Measurements from ENCODE around the gene ARL2BP.

Gene ARL2BP

DNA sequence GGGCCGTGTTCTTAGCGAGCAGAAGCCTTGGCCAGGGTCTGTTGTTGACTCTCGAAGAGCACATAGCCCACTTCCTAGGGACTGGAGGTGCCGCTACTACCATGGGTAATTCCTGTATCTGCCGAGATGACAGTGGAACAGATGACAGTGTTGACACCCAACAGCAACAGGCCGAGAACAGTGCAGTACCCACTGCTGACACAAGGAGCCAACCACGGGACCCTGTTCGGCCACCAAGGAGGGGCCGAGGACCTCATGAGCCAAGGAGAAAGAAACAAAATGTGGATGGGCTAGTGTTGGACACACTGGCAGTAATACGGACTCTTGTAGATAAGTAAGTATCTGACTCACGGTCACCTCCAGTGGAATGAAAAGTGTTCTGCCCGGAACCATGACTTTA, 40.4 kb upstream of the ARL2BP start:
- ATAC-seq = no peak
- TF ChIP-seq TOX (CRISPR knock-in tag; IDR thresholded peaks at IDR 0.05; ENCODE audit: borderline replicate concordance) = no peak
- TF ChIP-seq, protein P1, sequence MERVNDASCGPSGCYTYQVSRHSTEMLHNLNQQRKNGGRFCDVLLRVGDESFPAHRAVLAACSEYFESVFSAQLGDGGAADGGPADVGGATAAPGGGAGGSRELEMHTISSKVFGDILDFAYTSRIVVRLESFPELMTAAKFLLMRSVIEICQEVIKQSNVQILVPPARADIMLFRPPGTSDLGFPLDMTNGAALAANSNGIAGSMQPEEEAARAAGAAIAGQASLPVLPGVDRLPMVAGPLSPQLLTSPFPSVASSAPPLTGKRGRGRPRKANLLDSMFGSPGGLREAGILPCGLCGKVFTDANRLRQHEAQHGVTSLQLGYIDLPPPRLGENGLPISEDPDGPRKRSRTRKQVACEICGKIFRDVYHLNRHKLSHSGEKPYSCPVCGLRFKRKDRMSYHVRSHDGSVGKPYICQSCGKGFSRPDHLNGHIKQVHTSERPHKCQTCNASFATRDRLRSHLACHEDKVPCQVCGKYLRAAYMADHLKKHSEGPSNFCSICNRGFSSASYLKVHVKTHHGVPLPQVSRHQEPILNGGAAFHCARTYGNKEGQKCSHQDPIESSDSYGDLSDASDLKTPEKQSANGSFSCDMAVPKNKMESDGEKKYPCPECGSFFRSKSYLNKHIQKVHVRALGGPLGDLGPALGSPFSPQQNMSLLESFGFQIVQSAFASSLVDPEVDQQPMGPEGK (CRISPR knock-in tag; IDR thresholded peaks at IDR 0.05; ENCODE audit: borderline replicate concordance) = no peak
- TF ChIP-seq ZNF8 (CRISPR knock-in tag; IDR thresholded peaks at IDR 0.05) = no peak
- TF ChIP-seq, protein P2, sequence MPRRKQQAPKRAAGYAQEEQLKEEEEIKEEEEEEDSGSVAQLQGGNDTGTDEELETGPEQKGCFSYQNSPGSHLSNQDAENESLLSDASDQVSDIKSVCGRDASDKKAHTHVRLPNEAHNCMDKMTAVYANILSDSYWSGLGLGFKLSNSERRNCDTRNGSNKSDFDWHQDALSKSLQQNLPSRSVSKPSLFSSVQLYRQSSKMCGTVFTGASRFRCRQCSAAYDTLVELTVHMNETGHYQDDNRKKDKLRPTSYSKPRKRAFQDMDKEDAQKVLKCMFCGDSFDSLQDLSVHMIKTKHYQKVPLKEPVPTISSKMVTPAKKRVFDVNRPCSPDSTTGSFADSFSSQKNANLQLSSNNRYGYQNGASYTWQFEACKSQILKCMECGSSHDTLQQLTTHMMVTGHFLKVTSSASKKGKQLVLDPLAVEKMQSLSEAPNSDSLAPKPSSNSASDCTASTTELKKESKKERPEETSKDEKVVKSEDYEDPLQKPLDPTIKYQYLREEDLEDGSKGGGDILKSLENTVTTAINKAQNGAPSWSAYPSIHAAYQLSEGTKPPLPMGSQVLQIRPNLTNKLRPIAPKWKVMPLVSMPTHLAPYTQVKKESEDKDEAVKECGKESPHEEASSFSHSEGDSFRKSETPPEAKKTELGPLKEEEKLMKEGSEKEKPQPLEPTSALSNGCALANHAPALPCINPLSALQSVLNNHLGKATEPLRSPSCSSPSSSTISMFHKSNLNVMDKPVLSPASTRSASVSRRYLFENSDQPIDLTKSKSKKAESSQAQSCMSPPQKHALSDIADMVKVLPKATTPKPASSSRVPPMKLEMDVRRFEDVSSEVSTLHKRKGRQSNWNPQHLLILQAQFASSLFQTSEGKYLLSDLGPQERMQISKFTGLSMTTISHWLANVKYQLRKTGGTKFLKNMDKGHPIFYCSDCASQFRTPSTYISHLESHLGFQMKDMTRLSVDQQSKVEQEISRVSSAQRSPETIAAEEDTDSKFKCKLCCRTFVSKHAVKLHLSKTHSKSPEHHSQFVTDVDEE (CRISPR knock-in tag; IDR thresholded peaks at IDR 0.05) = no peak
- no peak for TF ChIP-seq SNAI2 (CRISPR knock-in tag; IDR thresholded peaks at IDR 0.05)
- TF ChIP-seq, protein P3, sequence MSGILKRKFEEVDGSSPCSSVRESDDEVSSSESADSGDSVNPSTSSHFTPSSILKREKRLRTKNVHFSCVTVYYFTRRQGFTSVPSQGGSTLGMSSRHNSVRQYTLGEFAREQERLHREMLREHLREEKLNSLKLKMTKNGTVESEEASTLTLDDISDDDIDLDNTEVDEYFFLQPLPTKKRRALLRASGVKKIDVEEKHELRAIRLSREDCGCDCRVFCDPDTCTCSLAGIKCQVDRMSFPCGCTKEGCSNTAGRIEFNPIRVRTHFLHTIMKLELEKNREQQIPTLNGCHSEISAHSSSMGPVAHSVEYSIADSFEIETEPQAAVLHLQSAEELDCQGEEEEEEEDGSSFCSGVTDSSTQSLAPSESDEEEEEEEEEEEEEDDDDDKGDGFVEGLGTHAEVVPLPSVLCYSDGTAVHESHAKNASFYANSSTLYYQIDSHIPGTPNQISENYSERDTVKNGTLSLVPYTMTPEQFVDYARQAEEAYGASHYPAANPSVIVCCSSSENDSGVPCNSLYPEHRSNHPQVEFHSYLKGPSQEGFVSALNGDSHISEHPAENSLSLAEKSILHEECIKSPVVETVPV (CRISPR knock-in tag; IDR thresholded peaks at IDR 0.05) = no peak
- TF ChIP-seq ZFP3 (CRISPR knock-in tag; IDR thresholded peaks at IDR 0.05) = no peak
- no peak for TF ChIP-seq ESRRG (CRISPR knock-in tag; IDR thresholded peaks at IDR 0.05)
- no peak for TF ChIP-seq RARB (CRISPR knock-in tag; IDR thresholded peaks at IDR 0.05)
- TF ChIP-seq ZC3H10 (CRISPR knock-in tag; IDR thresholded peaks at IDR 0.05) = no peak
- no peak for TF ChIP-seq ZFP30 (CRISPR knock-in tag; IDR thresholded peaks at IDR 0.05)
- TF ChIP-seq, protein P4, sequence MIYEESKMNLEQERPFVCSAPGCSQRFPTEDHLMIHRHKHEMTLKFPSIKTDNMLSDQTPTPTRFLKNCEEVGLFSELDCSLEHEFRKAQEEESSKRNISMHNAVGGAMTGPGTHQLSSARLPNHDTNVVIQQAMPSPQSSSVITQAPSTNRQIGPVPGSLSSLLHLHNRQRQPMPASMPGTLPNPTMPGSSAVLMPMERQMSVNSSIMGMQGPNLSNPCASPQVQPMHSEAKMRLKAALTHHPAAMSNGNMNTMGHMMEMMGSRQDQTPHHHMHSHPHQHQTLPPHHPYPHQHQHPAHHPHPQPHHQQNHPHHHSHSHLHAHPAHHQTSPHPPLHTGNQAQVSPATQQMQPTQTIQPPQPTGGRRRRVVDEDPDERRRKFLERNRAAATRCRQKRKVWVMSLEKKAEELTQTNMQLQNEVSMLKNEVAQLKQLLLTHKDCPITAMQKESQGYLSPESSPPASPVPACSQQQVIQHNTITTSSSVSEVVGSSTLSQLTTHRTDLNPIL (CRISPR knock-in tag; IDR thresholded peaks at IDR 0.05; ENCODE audit: low read depth) = no peak
- no peak for TF ChIP-seq TCF4 (CRISPR knock-in tag; IDR thresholded peaks at IDR 0.05; ENCODE audit: borderline replicate concordance)
- TF ChIP-seq ZNF70 (CRISPR knock-in tag; IDR thresholded peaks at IDR 0.05) = no peak
- no peak for TF ChIP-seq ZNF565 (CRISPR knock-in tag; conservative IDR thresholded peaks at IDR 0.05; ENCODE audit: low read depth)
- TF ChIP-seq CSDC2 (CRISPR knock-in tag; IDR thresholded peaks at IDR 0.05) = no peak
- no peak for TF ChIP-seq PPARA (CRISPR knock-in tag; IDR thresholded peaks at IDR 0.05; ENCODE audit: borderline replicate concordance)
- no peak for TF ChIP-seq GLIS3 (CRISPR knock-in tag; IDR thresholded peaks at IDR 0.05)
- no peak for TF ChIP-seq BACH2 (CRISPR knock-in tag; IDR thresholded peaks at IDR 0.05; ENCODE audit: borderline replicate concordance)
- TF ChIP-seq, protein P5, sequence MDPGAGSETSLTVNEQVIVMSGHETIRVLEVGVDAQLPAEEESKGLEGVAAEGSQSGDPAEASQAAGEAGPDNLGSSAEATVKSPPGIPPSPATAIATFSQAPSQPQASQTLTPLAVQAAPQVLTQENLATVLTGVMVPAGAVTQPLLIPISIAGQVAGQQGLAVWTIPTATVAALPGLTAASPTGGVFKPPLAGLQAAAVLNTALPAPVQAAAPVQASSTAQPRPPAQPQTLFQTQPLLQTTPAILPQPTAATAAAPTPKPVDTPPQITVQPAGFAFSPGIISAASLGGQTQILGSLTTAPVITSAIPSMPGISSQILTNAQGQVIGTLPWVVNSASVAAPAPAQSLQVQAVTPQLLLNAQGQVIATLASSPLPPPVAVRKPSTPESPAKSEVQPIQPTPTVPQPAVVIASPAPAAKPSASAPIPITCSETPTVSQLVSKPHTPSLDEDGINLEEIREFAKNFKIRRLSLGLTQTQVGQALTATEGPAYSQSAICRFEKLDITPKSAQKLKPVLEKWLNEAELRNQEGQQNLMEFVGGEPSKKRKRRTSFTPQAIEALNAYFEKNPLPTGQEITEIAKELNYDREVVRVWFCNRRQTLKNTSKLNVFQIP (CRISPR knock-in tag; IDR thresholded peaks at IDR 0.05; ENCODE audit: borderline replicate concordance, low read depth) = no peak

DNA sequence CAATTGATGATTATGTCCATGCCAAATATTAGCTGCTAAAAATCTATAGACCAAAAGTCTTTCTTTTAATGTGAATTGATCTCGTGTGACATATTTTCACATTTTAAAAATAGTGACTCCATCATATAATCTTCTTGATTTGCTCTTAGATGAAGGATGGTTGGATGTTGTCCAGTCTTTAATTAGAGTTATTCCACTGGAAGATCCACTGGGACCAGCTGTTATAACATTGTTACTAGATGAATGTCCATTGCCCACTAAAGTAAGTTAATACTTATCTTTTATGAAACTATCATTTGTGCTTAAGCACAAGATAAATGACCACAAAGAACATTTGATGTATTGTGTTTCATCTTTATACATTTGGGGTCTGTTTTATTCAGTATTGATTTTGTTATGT, 36.1 kb upstream of the ARL2BP start:
- no peak for ATAC-seq
- TF ChIP-seq, protein P5 (CRISPR knock-in tag; IDR thresholded peaks at IDR 0.05; ENCODE audit: borderline replicate concordance, low read depth) = no peak
- TF ChIP-seq ZFP3 (CRISPR knock-in tag; IDR thresholded peaks at IDR 0.05) = no peak
- TF ChIP-seq OSR1 (CRISPR knock-in tag; IDR thresholded peaks at IDR 0.05) = no peak
- TF ChIP-seq ZC3H10 (CRISPR knock-in tag; IDR thresholded peaks at IDR 0.05) = no peak
- no peak for TF ChIP-seq RARB (CRISPR knock-in tag; IDR thresholded peaks at IDR 0.05)
- TF ChIP-seq SNAI2 (CRISPR knock-in tag; IDR thresholded peaks at IDR 0.05) = no peak
- no peak for TF ChIP-seq CSDC2 (CRISPR knock-in tag; IDR thresholded peaks at IDR 0.05)

All from SK-N-SH treated with all-trans-retinoic acid at 6 μM for 48 hours (cell line).